Adrenal gland (tissue), 12 donors: Measurements from ENCODE around the gene LDB3. TPM values are rescaled to one million over a fixed set of nuclear protein-coding genes. Genes with fewer than 3 reads are reported as not detected.

ENCODE experiments used
- DNase-seq, 7 donors: peaks; one replicate each; pipeline ENCODE4 v3.0.0-alpha.2; 2019 to 2020
- H3K27ac ChIP-seq, 5 donors: fragments of 200-600 bp; sonication (generic) in 4 of 5; 1 replicate in 3 of 5; 2 replicates in 2 of 5; pipeline versions ENCODE4 v1.5.1 to v1.8.0; 2016 to 2020; ENCODE audit warnings: mild to moderate bottlenecking in 1 of 5
- H3K27me3 ChIP-seq: fragments of 200-600 bp; 2 replicates; pipeline ENCODE4 v1.8.0; 2021
- H3K36me3 ChIP-seq, 2 donors: fragments of 200-600 bp; replicated peaks in 1 of 2; 1 replicate in 1 of 2; 2 replicates in 1 of 2; pipeline versions ENCODE4 v1.5.1 to v1.8.0; 2018 to 2022
- H3K4me1 ChIP-seq, 2 donors: fragments of 200-600 bp; replicated peaks in 1 of 2; 1 replicate in 1 of 2; 2 replicates in 1 of 2; pipeline versions ENCODE4 v1.5.1 to v1.8.0; 2018 to 2021
- H3K4me3 ChIP-seq, 4 donors: fragments of 200-600 bp; sonication (generic) in 3 of 4; one replicate each; pipeline ENCODE4 v1.5.1; 2016 to 2018
- H3K9me3 ChIP-seq, 3 donors: fragments of 200-600 bp; sonication (generic) in 1 of 3; replicated peaks in 1 of 3; 1 replicate in 2 of 3; 2 replicates in 1 of 3; pipeline versions ENCODE4 v1.5.1 to v1.8.0; 2016 to 2021
- CTCF ChIP-seq, 6 experiments: fragments of 450-650 bp in 4 of 6; fragments of 200-600 bp in 2 of 6; sonication (generic) in 1 of 6; IDR thresholded peaks; 1 replicate in 5 of 6; 2 replicates in 1 of 6; pipeline versions ENCODE4 v1.5.1 to v1.8.0; 2016 to 2021; ENCODE audit warnings: antibody characterized with exemption in 6 of 6, mild to moderate bottlenecking in 2 of 6, moderate library complexity in 1 of 6
- POLR2A ChIP-seq, 2 donors: fragments of 450-650 bp; IDR thresholded peaks; one replicate each; pipeline ENCODE4 v1.6.1; 2017; ENCODE audit warnings: antibody characterized with exemption in 2 of 2, mild to moderate bottlenecking in 2 of 2, moderate library complexity in 1 of 2
- WGBS, 4 donors: extraction: QIAGEN DNeasy Blood & Tissue Kit in 2 of 4; methylation state at CpG; one replicate each; pipeline versions ENCODE4 v1.1.5 to v1.1.7; 2013 to 2017; 5-methylcytosine and 5-hydroxymethylcytosine counted together
- intact Hi-C, 2 donors: fragments of 100-400 bp; cut with DNase I; formaldehyde crosslinking; loops; one replicate each; pipeline versions ENCODE4 v1.14.1 to v1.15.0; 2022 to 2023
- polyA plus RNA-seq, 3 donors: library from polyadenylated mRNA; stranded (reverse); fragments of 200-250 nt in 2 of 3; fragments of 350-450 nt in 1 of 3; fragmentation: Illumina TruSeq in 1 of 3; extraction: RNeasy Lipid Tissue Mini Kit (QIAGEN cat#74804) in 1 of 3; gene quantifications; one replicate each; pipeline ENCODE4 v1.2.3, GENCODE V29; 2013 to 2014
- total RNA-seq, 9 donors: library from RNA; depleted of rRNA in 4 of 9; stranded (reverse); fragments of >200 nt in 4 of 9; fragments of 120-200 nt in 1 of 9; fragmentation: NEBNext Ultra II Directional in 1 of 9; extraction: Animal tissue kit (Norgen Biotek cat#: 25700) in 1 of 9; gene quantifications; one replicate each; pipeline versions ENCODE4 v1.1.0 to v1.2.4, GENCODE V29; 2013 to 2023
- donor health status: healthy with polysubstance abuse.
- donor health status: Bipolar disorder and iron deficiency.
- donor health status: DM: yes; HTN: yes; CAD: no.
- donor health status: DM: no; HTN: no; CAD: no.
- donor health status: DM: no; HTN: no; CAD: no.
- donor health status: DM: yes; HTN: yes; CAD: no.

The LDB3 gene
- total and polyA plus RNA-seq, 12 donors = 0.14 to 2.7 (median 0.36) TPM

DNA sequence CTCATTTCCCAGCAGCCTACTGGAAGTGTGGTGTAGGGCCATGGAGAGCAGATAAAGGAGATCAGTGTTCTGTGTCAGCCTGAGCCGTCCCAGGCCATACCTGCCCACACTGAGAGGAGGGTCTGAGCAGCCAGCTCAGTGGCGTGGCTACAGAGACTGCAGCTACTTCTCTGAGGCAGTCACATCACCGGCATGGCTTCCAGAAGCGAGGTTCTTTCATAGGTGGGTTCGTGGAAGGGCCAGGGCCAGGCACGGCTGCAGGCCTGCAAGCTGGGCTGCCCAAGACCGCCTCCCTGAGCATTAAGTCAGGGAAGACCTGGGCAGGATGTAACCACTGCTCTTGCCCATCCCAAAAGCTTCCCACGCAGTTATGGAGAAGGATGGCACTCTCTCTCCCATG is 34.9 kb downstream of the LDB3 start:
- no peaks in the 10 kb centered on the region for H3K9me3 ChIP-seq
- TF ChIP-seq CTCF (IDR thresholded peaks at IDR 0.05) (no peak), POLR2A (IDR thresholded peaks at IDR 0.05) (no peak)
- no peaks in the 10 kb centered on the region for H3K27me3 ChIP-seq
- H3K36me3 ChIP-seq = no peaks in the 10 kb centered on the region
- H3K27ac ChIP-seq = no peak overlapping the region
- 94 to 100% (median 96%) methylated on average over 4 to 8 of the region's 8 CpGs for WGBS, 4 donors
- intact Hi-C loops = no loop called here
- no peaks in the 10 kb centered on the region for H3K4me1 ChIP-seq
- no peak for DNase-seq
- H3K4me3 ChIP-seq = no peak overlapping the region

DNA sequence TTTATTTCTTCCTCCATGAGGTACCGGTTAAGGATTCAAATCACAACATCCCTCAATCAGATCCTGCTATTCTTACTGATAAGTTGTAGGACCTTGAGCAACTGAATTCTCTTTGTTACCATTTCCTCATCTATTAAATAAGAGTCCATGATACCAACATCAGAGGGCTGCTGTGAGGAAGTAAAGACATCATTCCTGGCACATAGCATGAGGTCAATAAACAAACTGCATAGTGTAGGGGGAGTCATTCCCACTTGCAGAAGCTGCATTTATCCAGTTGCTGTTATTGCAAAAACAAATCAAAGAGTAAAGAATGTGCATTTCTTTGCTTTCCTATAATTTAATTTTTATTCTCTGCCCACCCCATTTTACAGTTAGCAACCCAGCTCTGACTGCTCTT is 36.8 kb downstream of the LDB3 start:
- no peaks in the 10 kb centered on the region for H3K27me3 ChIP-seq
- H3K4me1 ChIP-seq = no peaks in the 10 kb centered on the region
- H3K36me3 ChIP-seq = no peaks in the 10 kb centered on the region
- no peak overlapping the region for H3K27ac ChIP-seq
- intact Hi-C loops = loop anchor here in 1 of 2 donors (5.0 kb wide), 1 partner anchor 192 kb away; no protein-coding TSS in a partner anchor
- DNase-seq = no peak
- WGBS, 4 donors = 93 to 100% (median 99%) methylated on average over 1 of the region's 1 CpG
- no peak overlapping the region for H3K4me3 ChIP-seq
- TF ChIP-seq POLR2A (IDR thresholded peaks at IDR 0.05) = no peak
- no peak for TF ChIP-seq CTCF (IDR thresholded peaks at IDR 0.05)
- no peaks in the 10 kb centered on the region for H3K9me3 ChIP-seq

- Histone ChIP-seq H3K4me1 (peaks cover 0 to 4% of the 10 kb centered on the region in 2 donors), H3K27ac (no peak overlapping the region), H3K4me3 (no peak overlapping the region), H3K27me3 (no peaks in the 10 kb centered on the region), H3K9me3 (no peaks in the 10 kb centered on the region), H3K36me3 (no peaks in the 10 kb centered on the region)
- intact Hi-C loops = loop anchor here in 1 of 2 donors (5.0 kb wide), 1 partner anchor 191 kb away; no protein-coding TSS in a partner anchor
- no peak for TF ChIP-seq CTCF (IDR thresholded peaks at IDR 0.05)
- TF ChIP-seq POLR2A (IDR thresholded peaks at IDR 0.05) = no peak
- WGBS, 4 donors = 85 to 94% (median 89%) methylated on average over 2 of the region's 2 CpGs
- DNase-seq = no peak
Measured at GRCh38 chr10:86705905-86706304, 37.6 kb downstream of the LDB3 start.

- no peak for DNase-seq
- 93 to 94% (median 93%) methylated on average over 12 of the region's 12 CpGs for WGBS, 4 donors
- TF ChIP-seq POLR2A (IDR thresholded peaks at IDR 0.05) = no peak
- H3K27me3 ChIP-seq = no peaks in the 10 kb centered on the region
- H3K9me3 ChIP-seq = no peaks in the 10 kb centered on the region
- H3K4me1 ChIP-seq = peaks cover 0 to 5% of the 10 kb centered on the region in 2 donors
- no peak overlapping the region for H3K4me3 ChIP-seq
- intact Hi-C loops = loop anchor here in 1 of 2 donors (5.0 kb wide), 1 partner anchor 191 kb away; no protein-coding TSS in a partner anchor
- no peaks in the 10 kb centered on the region for H3K36me3 ChIP-seq
- no peak overlapping the region for H3K27ac ChIP-seq
Measured at GRCh38 chr10:86706401-86706841, 38.1 kb downstream of the LDB3 start.

DNA sequence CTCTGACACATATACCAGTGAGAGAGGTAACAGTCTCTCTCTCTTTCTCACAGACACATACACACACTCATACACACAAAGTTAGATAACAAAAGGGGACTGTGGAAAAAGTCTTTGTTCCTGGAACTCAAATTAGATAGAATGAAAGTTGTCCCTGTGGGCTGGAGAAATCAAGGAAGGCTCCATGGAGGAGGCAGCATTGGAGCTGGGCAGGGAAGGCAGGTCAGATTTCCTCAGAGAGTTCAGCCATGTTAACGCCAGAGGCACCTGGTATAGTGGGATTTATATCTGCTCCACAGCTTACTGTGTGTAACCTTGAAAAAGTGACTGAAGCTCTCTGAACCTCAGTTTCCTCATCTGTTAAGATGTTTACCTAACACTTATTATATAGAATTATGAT is 38.7 kb downstream of the LDB3 start:
- Histone ChIP-seq H3K9me3 (no peaks in the 10 kb centered on the region), H3K36me3 (no peaks in the 10 kb centered on the region), H3K4me1 (peaks cover 2 to 6% of the 10 kb centered on the region in 2 donors), H3K27me3 (no peaks in the 10 kb centered on the region), H3K4me3 (no peak overlapping the region), H3K27ac (no peak overlapping the region)
- TF ChIP-seq POLR2A (IDR thresholded peaks at IDR 0.05) (no peak), CTCF (IDR thresholded peaks at IDR 0.05) (no peak)
- no peak for DNase-seq
- intact Hi-C loops = loop anchor here in 1 of 2 donors (5.0 kb wide), 1 partner anchor 190 kb away; no protein-coding TSS in a partner anchor
- WGBS, 4 donors = 88 to 100% (median 94%) methylated on average over 1 of the region's 1 CpG
